Smooth muscle cell (in vitro differentiated cells): ENCODE data around the gene TDRD9. TPM values are rescaled to one million over a fixed set of nuclear protein-coding genes. Genes with fewer than 3 reads are reported as not detected.

ENCODE experiments used
- DNase-seq: peaks from one replicate; lab custom pipeline; 2025; ENCODE audit not compliant: unreplicated experiment; lab: John Stamatoyannopoulos, UW
- H2AFZ ChIP-seq: fragments of 200-600 bp; sonication (generic); 2 replicates; pipeline ENCODE4 v1.6.0; 2016; ENCODE audit warnings: antibody characterized with exemption, low read depth, mild to moderate bottlenecking
- H3F3A ChIP-seq: fragments of 200-600 bp; sonication (generic); 2 replicates; pipeline ENCODE4 v1.6.0; 2017; ENCODE audit warnings: antibody characterized with exemption, low read depth
- H3K27ac ChIP-seq: fragments of 200-600 bp; sonication (generic); 2 replicates; pipeline ENCODE4 v1.5.1; 2016; ENCODE audit warnings: low read depth, mild to moderate bottlenecking
- H3K27me3 ChIP-seq: fragments of 200-600 bp; sonication (generic); 2 replicates; pipeline ENCODE4 v1.6.1; 2016; ENCODE audit warnings: low read depth, mild to moderate bottlenecking
- H3K36me3 ChIP-seq: fragments of 200-600 bp; sonication (generic); 2 replicates; pipeline ENCODE4 v1.5.1; 2016; ENCODE audit warnings: low read depth
- H3K4me1 ChIP-seq: fragments of 200-600 bp; sonication (generic); 2 replicates; pipeline ENCODE4 v1.5.1; 2016; ENCODE audit warnings: low read depth
- H3K4me2 ChIP-seq: fragments of 200-600 bp; sonication (generic); 2 replicates; pipeline ENCODE4 v1.6.0; 2016; ENCODE audit warnings: mild to moderate bottlenecking
- H3K4me3 ChIP-seq: fragments of 200-600 bp; sonication (generic); 2 replicates; pipeline ENCODE4 v1.5.1; 2016; ENCODE audit warnings: mild to moderate bottlenecking
- H3K79me2 ChIP-seq: fragments of 200-600 bp; sonication (generic); 2 replicates; pipeline ENCODE4 v1.6.0; 2016; ENCODE audit warnings: low read depth, mild to moderate bottlenecking
- H3K9ac ChIP-seq: fragments of 200-600 bp; sonication (generic); 2 replicates; pipeline ENCODE4 v1.6.0; 2016; ENCODE audit warnings: low read depth
- H3K9me3 ChIP-seq: fragments of 200-600 bp; sonication (generic); replicated peaks from 2 replicates; pipeline ENCODE4 v1.5.1; 2016; ENCODE audit warnings: low read depth
- H4K20me1 ChIP-seq: fragments of 200-600 bp; sonication (generic); 2 replicates; pipeline ENCODE4 v1.6.0; 2016; ENCODE audit warnings: low read depth
- WGBS: methylation state at CpG from one replicate; pipeline ENCODE4 v1.1.7; 2016; ENCODE audit warnings: low lambda C conversion rate; 5-methylcytosine and 5-hydroxymethylcytosine counted together
- polyA plus RNA-seq: library from polyadenylated mRNA; unstranded; fragments of >200 nt; fragmentation: Nextera tagmentation; extraction: Ambion mirVana; gene quantifications from 2 replicates; pipeline ENCODE4 v1.2.1, GENCODE V29; 2016
- total RNA-seq: library from RNA; depleted of rRNA; stranded (reverse); fragments of >200 nt; gene quantifications from 2 replicates; pipeline ENCODE4 v1.2.3, GENCODE V29; 2014
- TF ChIP-seq, protein P1 (sequence below): fragments of 200-600 bp; sonication (generic); IDR thresholded peaks from 2 replicates; pipeline ENCODE4 v1.5.1; 2017; ENCODE audit warnings: borderline replicate concordance, mild to moderate bottlenecking, antibody characterized with exemption; ENCODE audit not compliant: insufficient read depth, poor library complexity, severe bottlenecking

The TDRD9 gene
- total and polyA plus RNA-seq, 2 experiments from 2014 or later, result 1.0 TPM; not detected in 1

DNA sequence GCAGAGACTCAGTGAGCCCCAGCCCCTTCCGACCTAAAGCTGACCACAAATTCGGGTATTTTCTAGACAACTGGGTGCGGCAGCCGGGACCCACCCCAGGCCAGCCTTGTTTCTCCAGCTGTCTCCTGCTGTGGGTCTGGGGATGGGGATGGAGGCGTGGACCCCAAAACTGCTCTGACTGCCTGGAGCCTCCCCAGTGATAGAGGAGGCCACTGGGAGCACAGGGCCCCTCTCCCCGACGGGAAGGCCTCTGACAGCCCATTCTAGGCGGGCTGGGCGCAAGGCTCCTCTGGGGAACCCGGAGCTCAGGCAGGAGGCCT, 38.2 kb upstream of the TDRD9 start:
- 95% methylated on average over 10 of the region's 10 CpGs for WGBS
- TF ChIP-seq, protein P1, sequence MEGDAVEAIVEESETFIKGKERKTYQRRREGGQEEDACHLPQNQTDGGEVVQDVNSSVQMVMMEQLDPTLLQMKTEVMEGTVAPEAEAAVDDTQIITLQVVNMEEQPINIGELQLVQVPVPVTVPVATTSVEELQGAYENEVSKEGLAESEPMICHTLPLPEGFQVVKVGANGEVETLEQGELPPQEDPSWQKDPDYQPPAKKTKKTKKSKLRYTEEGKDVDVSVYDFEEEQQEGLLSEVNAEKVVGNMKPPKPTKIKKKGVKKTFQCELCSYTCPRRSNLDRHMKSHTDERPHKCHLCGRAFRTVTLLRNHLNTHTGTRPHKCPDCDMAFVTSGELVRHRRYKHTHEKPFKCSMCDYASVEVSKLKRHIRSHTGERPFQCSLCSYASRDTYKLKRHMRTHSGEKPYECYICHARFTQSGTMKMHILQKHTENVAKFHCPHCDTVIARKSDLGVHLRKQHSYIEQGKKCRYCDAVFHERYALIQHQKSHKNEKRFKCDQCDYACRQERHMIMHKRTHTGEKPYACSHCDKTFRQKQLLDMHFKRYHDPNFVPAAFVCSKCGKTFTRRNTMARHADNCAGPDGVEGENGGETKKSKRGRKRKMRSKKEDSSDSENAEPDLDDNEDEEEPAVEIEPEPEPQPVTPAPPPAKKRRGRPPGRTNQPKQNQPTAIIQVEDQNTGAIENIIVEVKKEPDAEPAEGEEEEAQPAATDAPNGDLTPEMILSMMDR, result no peak
- H3F3A ChIP-seq, result no peaks in the 10 kb centered on the region
- peak overlapping the region; percentile 54 for H3K4me2 ChIP-seq
- H3K27ac ChIP-seq, result peak overlapping the region; percentile 87
- no peak overlapping the region for H3K4me3 ChIP-seq
- no peak for DNase-seq
- H4K20me1 ChIP-seq, result no peaks in the 10 kb centered on the region
- H3K4me1 ChIP-seq, result no peaks in the 10 kb centered on the region
- H3K9me3 ChIP-seq, result no peaks in the 10 kb centered on the region
- no peaks in the 10 kb centered on the region for H3K27me3 ChIP-seq
- no peaks in the 10 kb centered on the region for H3K36me3 ChIP-seq
- H2AFZ ChIP-seq, result no peak overlapping the region
- H3K9ac ChIP-seq, result no peak overlapping the region
- H3K79me2 ChIP-seq, result no peaks in the 10 kb centered on the region

DNA sequence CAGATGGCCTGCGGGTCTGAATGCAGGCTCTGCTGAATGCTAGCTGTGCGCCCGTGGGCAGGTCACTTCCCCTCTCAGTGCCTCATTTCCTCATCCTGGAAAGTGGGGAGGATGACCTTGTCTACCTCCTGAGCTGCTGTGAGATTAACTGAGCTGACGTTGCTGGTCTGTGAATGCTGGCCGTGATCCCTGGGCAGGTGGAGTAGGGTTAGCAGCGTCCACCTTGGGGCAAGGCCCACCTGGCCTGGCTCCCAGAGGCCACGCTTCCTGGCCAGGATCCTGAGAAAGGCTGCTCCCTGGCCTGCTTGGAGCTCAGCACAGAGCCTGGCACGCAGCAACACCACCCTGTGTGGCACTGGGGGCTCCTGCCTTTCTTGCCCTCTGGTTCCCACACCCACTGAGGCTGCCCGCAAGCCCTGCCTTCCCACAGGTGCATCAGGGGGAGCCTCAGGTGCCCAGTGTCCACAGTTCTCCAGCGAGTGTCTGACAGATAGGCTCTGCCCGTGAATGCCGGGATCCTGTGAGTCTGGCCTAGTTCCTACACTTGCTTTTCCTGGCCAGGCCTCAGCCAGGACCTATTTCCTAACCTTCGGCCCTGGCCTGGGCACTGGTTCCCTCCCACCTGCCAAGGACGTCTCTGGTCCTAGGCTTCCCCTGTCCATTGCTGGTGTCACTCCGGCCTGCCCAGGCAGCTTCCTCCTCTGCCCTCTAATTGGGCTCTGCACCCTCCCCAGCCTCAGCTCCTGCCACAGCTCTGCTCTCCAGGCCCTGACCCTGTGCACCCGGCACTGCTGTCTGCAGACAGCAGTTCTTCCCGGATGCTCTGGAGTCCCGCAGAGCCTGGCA, 37.2 kb upstream of the TDRD9 start:
- Histone ChIP-seq H3K4me3 (no peak overlapping the region), H2AFZ (no peak overlapping the region), H3K27me3 (no peaks in the 10 kb centered on the region), H4K20me1 (no peaks in the 10 kb centered on the region), H3F3A (no peaks in the 10 kb centered on the region), H3K4me1 (no peaks in the 10 kb centered on the region), H3K9me3 (no peaks in the 10 kb centered on the region), H3K36me3 (no peaks in the 10 kb centered on the region), H3K27ac (no peak overlapping the region), H3K4me2 (no peak overlapping the region), H3K9ac (no peak overlapping the region), H3K79me2 (no peaks in the 10 kb centered on the region)
- no peak for DNase-seq
- WGBS, result 95% methylated on average over 18 of the region's 18 CpGs
- TF ChIP-seq, protein P1, result no peak

DNA sequence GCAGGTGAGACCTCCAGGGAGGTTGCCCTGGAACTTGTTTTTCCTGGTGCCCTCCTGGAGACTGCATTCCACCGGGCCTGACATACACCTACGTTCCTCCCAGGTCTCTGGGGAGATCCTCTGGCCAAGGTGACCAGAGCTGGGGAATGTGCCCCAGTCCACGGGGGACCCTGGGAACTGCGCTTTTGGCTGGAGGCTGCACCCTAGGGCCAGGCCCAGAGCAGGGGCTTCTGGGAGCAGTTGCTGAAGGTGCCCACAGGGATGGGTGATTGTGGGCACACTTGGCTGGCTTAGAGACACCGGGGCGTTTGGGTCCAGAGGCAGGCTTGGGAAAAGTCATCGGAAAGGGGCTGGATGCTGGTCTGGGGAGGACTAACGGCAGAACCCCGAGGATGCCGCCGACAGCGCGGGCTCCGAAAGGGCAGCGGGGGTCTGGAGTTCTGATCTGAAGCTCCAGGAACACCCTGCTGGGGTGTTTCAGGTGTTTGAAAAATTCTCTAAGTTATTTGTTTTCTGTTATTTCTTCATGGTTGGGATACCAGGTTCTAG, 36.5 kb upstream of the TDRD9 start:
- Histone ChIP-seq H3K9me3 (no peaks in the 10 kb centered on the region), H2AFZ (no peak overlapping the region), H3K79me2 (no peaks in the 10 kb centered on the region), H3K27ac (no peak overlapping the region), H3K9ac (no peak overlapping the region), H4K20me1 (no peaks in the 10 kb centered on the region), H3K4me2 (no peak overlapping the region), H3F3A (no peaks in the 10 kb centered on the region), H3K4me1 (no peaks in the 10 kb centered on the region), H3K27me3 (no peaks in the 10 kb centered on the region), H3K4me3 (no peak overlapping the region), H3K36me3 (no peaks in the 10 kb centered on the region)
- TF ChIP-seq, protein P1, result no peak
- no peak for DNase-seq
- WGBS, result 91% methylated on average over 15 of the region's 15 CpGs
